ENCODE measurements around the gene OBSCN.

The OBSCN gene

DNA sequence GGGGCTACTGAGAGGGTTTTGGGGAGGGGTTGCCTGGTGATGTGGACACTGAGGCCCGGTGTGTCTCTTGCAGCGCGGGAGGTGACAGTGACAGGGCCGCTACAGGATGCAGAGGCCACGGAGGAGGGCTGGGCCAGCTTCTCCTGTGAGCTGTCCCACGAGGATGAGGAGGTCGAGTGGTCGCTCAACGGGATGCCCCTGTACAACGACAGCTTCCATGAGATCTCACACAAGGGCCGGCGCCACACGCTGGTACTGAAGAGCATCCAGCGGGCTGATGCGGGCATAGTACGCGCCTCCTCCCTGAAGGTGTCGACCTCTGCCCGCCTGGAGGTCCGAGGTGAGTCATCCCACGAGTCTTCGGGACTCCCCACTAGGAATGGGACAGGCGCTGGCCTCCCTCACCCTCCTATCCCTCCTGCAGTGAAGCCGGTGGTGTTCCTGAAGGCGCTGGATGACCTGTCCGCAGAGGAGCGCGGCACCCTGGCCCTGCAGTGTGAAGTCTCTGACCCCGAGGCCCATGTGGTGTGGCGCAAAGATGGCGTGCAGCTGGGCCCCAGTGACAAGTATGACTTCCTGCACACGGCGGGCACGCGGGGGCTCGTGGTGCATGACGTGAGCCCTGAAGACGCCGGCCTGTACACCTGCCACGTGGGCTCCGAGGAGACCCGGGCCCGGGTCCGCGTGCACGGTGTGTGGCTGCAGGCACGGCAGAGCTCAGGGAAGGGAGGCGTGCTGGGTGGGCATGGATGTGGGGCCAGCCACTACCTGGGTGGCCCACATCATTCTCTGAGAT is 72.5 kb downstream of the OBSCN start:
- DNase-seq (ENCODE audit: low spot score): no peak
- H3K27ac ChIP-seq: no peak overlapping the region
- TF ChIP-seq, protein P1, sequence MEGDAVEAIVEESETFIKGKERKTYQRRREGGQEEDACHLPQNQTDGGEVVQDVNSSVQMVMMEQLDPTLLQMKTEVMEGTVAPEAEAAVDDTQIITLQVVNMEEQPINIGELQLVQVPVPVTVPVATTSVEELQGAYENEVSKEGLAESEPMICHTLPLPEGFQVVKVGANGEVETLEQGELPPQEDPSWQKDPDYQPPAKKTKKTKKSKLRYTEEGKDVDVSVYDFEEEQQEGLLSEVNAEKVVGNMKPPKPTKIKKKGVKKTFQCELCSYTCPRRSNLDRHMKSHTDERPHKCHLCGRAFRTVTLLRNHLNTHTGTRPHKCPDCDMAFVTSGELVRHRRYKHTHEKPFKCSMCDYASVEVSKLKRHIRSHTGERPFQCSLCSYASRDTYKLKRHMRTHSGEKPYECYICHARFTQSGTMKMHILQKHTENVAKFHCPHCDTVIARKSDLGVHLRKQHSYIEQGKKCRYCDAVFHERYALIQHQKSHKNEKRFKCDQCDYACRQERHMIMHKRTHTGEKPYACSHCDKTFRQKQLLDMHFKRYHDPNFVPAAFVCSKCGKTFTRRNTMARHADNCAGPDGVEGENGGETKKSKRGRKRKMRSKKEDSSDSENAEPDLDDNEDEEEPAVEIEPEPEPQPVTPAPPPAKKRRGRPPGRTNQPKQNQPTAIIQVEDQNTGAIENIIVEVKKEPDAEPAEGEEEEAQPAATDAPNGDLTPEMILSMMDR (conservative IDR thresholded peaks at IDR 0.05; ENCODE audit: low read depth): no peak
- ChIA-PET POLR2A (ENCODE audit: low non-redundant PET) (no interaction called here), CTCF (no interaction called here)

DNA sequence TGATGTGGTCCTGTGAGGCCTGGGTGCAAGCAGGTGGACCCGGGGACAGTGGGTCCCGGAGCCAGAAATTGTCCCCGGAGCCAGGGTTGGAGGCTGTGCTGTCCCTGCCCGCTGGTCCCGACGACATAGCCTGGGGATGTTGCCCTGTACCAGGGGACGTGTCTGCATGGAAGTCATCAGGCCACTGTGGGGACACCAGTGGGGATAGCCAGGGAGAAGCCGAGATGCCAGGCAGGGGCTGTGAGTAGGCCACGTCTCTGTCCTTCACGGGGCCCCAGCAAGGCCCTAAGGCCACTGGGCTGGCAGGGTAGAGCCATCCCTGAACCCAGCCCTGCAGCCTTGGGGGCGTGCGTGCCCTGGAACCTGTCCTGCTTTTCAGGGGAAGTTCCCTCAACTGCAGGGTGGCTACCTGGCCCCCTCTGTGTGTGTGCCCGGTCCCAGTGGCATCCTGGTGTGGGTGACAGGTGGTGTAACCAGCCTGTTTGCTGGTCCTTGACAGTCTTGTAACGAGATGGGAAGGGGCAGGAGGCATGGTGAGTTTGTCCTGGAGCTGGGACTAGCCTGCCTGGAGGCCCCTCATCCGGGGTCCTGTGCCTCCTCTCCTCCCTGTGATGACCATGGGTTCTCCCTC is 73.2 kb downstream of the OBSCN start:
- no peak for DNase-seq (ENCODE audit: low spot score)
- TF ChIP-seq, protein P1 (conservative IDR thresholded peaks at IDR 0.05; ENCODE audit: low read depth): no peak
- ChIA-PET CTCF (interaction anchor here (0.7 kb wide), 1 partner anchor 66 kb away, joined by 4 read pairs; no protein-coding TSS in a partner anchor), POLR2A (ENCODE audit: low non-redundant PET) (no interaction called here)
- H3K27ac ChIP-seq: no peak overlapping the region

DNA sequence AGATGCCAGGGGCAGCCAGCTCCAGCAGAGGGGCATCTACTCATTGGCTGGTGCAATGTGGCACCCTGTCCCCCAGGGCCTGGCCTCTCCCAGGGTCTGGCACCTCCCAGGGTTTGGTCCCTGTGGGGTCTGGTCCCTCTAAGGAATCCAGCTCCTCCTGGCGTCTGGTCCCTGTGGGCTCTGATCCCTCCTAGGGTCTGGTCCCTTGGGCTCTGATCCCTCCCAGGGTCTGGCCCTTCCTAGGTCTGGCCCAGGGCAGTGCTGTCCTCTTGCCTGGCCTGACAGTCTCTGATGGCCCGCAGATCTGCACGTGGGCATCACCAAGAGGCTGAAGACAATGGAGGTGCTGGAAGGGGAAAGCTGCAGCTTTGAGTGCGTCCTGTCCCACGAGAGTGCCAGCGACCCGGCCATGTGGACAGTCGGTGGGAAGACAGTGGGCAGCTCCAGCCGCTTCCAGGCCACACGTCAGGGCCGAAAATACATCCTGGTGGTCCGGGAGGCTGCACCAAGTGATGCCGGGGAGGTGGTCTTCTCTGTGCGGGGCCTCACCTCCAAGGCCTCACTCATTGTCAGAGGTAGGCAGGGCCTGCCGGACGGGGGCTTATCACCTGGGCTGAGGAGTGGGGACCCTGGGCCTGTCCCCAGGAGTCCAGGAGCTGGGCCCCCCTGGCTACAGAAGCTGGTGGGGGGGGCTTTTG is 73.9 kb downstream of the OBSCN start:
- CTCF ChIA-PET: interaction anchor here (0.7 kb wide), 1 partner anchor 67 kb away, joined by 4 read pairs; no protein-coding TSS in a partner anchor
- DNase-seq (ENCODE audit: low spot score): no peak
- POLR2A ChIA-PET (ENCODE audit: low non-redundant PET): no interaction called here
- TF ChIP-seq, protein P1 (conservative IDR thresholded peaks at IDR 0.05; ENCODE audit: low read depth): no peak
- no peak overlapping the region for H3K27ac ChIP-seq

DNA sequence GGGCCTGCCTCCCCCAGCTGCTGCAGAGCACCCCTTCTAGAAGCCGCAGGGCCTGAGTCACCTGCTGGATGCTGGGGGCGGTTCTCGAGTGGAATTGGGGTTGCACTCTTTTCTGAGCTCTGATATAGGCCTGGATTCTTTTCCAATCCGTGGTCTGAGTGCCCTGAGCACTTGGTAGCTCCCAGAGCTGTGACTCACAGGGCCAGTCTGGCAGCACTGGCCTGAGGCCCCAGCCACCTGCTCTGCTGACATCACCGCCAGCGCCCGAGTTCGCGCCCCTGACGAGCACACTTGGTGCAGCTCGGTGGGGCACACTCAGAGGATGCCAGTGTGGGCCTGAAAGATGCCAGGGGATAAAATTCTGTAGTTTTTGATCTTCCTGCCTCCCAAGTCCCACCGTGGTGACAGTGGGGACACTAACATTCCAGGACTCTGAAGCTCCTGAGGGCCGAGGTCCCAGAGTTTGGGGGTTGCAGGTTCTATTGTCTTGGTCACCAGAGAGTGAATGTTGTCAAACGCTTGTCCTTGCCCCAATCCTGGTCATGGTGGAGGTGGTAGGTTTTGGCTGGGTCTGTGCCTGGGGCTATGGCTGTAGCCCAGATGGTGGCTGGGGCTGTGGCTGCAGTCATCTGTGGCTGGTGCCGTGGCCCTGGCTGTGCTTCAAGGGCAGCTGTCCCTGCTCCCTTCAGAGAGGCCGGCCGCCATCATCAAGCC is 74.6 kb downstream of the OBSCN start:
- CTCF ChIA-PET: interaction anchor here (0.6 kb wide), 2 partner anchors 53 to 99 kb away, joined by 3 read pairs; no protein-coding TSS in a partner anchor
- H3K27ac ChIP-seq: no peak overlapping the region
- TF ChIP-seq, protein P1 (conservative IDR thresholded peaks at IDR 0.05; ENCODE audit: low read depth): no peak
- POLR2A ChIA-PET (ENCODE audit: low non-redundant PET): interaction anchor here (0.5 kb wide), 1 partner anchor 46 kb away, joined by 7 read pairs; no protein-coding TSS in a partner anchor
- peak; percentile 27 for DNase-seq (ENCODE audit: low spot score)

DNA sequence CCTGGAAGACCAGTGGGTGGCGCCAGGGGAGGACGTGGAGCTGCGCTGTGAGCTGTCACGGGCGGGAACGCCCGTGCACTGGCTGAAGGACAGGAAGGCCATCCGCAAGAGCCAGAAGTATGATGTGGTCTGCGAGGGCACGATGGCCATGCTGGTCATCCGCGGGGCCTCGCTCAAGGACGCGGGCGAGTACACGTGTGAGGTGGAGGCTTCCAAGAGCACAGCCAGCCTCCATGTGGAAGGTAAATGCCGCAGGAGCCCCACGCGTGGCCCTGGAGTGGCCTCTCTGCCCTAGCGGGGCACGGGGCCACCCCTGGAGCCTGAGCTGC is 75.2 kb downstream of the OBSCN start:
- CTCF ChIA-PET: interaction anchor here (0.6 kb wide), 2 partner anchors 54 to 99 kb away, joined by 3 read pairs; no protein-coding TSS in a partner anchor
- POLR2A ChIA-PET (ENCODE audit: low non-redundant PET): interaction anchor here (0.5 kb wide), 1 partner anchor 46 kb away, joined by 7 read pairs; no protein-coding TSS in a partner anchor
- DNase-seq (ENCODE audit: low spot score): no peak
- TF ChIP-seq, protein P1 (conservative IDR thresholded peaks at IDR 0.05; ENCODE audit: low read depth): no peak
- H3K27ac ChIP-seq: no peak overlapping the region
